Right lobe of liver (tissue), 4 donors: ENCODE results near the gene CACNA1D.

Experiments used
- POLR2A ChIP-seq: fragments of 450-650 bp; IDR thresholded peaks from one replicate; pipeline ENCODE4 v1.6.1; 2017; ENCODE audit warnings: antibody characterized with exemption, mild to moderate bottlenecking
- TF ChIP-seq, protein P1 (sequence below), 4 donors: fragments of 200-600 bp in 3 of 4; fragments of 450-650 bp in 1 of 4; IDR thresholded peaks; one replicate each; pipeline versions ENCODE4 v1.5.1 to v1.8.0; 2016 to 2022; ENCODE audit warnings: antibody characterized with exemption in 4 of 4, mild to moderate bottlenecking in 2 of 4
- donor health status: DM: no; HTN: no; CAD: no.
- donor health status: DM: no; HTN: no; CAD: no.
- donor health status: DM: no; HTN: yes; CAD: no.

DNA sequence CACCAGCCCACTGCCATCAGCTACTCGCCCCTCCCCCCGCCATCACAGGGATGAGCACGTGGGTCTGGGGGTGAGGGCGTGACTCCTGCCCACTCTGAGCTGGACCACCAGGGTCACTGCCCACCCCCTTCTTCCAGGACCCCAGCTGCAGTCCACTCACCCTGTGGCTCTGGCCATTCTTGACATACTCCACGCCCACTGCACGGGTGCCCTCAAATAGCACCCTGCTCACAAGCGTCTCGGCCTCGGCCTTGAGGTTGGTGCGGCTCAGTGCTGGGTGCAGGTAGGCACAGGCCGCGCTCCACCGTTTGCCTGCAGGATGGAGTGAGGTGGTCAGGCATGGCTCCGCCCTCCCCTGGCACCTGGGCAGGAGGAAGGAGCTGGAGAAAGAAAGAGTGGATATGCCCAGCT lies 327.9 kb downstream of the CACNA1D start:
- TF ChIP-seq, protein P1, sequence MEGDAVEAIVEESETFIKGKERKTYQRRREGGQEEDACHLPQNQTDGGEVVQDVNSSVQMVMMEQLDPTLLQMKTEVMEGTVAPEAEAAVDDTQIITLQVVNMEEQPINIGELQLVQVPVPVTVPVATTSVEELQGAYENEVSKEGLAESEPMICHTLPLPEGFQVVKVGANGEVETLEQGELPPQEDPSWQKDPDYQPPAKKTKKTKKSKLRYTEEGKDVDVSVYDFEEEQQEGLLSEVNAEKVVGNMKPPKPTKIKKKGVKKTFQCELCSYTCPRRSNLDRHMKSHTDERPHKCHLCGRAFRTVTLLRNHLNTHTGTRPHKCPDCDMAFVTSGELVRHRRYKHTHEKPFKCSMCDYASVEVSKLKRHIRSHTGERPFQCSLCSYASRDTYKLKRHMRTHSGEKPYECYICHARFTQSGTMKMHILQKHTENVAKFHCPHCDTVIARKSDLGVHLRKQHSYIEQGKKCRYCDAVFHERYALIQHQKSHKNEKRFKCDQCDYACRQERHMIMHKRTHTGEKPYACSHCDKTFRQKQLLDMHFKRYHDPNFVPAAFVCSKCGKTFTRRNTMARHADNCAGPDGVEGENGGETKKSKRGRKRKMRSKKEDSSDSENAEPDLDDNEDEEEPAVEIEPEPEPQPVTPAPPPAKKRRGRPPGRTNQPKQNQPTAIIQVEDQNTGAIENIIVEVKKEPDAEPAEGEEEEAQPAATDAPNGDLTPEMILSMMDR (IDR thresholded peaks at IDR 0.05) = no peak
- TF ChIP-seq POLR2A = no peak
